DMS 273 treated with DMSO at 0.1 percent for 48 hours (cell line): ENCODE data around the gene MUC4.
"Not testable (repeated sequence)": the region's sequence is repeated elsewhere in the genome, so short reads cannot be mapped to it uniquely, and the experiment has no call there.

ENCODE experiments used
- DNase-seq: peaks from one replicate; lab custom pipeline; 2025; lab: John Stamatoyannopoulos, UW

MUC4 gene

DNA sequence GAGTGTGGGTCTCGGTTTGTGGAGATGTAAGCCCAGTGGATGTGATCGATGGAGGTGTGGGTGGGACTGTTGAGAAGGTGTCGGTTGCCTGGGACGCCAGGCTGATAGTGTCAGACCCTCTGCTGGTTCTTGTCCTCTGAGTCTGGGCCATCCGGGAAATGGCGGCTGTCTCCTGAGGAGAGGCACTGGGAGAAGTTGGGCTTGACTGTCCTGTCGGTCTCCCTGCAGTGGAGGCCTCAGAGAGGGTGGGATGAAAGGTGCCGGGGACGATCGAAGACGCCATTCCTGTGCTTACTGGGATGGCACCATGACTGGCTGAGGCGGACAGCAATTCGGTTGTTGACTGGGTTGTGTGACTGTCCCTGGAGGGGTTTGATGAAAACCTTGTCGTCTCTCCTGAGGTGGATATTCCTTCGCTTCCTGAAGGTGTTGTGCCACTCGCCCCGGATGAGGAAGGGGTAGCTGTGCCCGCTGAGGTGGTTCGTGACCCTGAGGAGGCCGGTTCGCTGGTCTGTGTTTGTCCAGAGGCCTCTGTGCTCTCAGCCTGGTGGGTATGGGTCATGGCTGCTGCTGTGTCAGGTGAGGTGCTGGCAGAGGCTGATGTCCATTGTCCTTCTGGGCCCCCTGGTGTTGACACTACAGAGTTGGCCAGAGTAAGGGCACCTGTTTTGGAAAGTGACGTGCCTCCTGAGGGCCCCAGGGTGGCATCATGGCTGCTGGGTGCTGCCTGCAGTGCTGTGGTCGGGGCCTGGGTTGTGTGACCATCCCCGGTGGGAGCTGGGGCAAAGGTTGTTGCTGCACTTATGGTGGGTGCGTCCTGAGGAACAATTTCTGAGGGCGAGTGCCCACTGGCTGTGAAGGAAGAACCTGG, 22.8 kb downstream of the MUC4 start:
- DNase-seq, result no peak

- DNase-seq, result not testable (repeated sequence)
These were observed 25.8 kb downstream of the MUC4 start for GRCh38 chr3:195785781-195786405.

- DNase-seq, result not testable (repeated sequence)
These were observed 27.7 kb downstream of the MUC4 start for GRCh38 chr3:195784031-195784430.

GRCh38 chr3:195781236-195781635, 30.5 kb downstream of the MUC4 start:
- DNase-seq, result not testable (repeated sequence)

GRCh38 chr3:195777975-195778374, 33.8 kb downstream of the MUC4 start:
- no peak for DNase-seq

- peak; percentile 36 for DNase-seq
These were observed 36.8 kb downstream of the MUC4 start for GRCh38 chr3:195774917-195775316.

DNA sequence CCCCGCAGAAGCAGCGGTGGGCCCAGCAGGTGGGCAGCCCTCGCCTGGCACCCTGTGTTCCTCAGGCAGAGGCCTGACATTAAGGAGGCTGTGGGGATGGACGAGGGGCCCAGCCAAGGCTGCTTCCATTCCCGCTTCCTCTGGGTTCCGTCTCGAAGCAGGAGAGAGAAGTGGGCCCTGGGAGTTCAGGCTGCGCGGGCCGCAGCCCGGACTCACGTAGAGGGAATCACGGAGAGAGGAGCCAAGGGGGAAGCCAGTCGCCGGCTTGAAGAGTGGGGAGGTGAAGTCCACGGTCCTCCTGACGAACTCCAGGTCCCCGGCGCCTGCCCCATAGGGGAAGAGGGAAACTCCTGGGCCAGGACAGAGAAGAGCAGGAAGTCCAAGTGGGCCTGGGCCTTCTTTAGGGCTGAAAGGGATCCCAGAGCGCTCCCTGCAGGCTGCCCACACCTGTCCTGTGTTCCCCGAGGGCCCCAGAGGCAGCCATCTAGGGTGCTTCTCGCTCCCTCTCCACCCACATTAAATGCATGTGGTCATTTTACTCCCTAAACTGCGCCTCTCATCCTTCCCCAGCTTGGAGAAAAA, 37.7 kb downstream of the MUC4 start:
- DNase-seq, result no peak

GRCh38 chr3:195771646-195772300, 40.0 kb downstream of the MUC4 start:
- no peak for DNase-seq

GRCh38 chr3:195770841-195771645, 40.7 kb downstream of the MUC4 start:
- DNase-seq, result not testable (repeated sequence)

GRCh38 chr3:195770081-195770840, 41.5 kb downstream of the MUC4 start:
- DNase-seq, result no peak

DNA sequence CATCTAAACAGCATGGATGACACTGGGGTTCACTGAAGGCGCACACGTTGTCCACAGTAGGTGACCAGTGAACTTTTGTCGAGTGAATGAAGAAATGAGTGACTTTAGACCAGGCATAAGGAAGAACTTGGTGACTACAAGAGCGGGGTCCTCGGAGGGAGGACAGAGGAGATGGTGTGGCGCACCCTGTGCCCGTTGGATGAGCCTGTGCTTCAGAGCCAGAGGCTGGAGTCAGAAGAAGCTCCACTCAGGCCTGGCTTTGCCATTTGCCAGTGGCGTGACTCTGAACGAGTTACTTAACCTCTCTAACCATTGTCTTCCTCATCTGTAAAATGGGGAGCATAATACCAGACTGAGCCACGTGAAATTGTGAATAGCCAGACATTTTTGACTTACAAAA, 42.2 kb downstream of the MUC4 start:
- no peak for DNase-seq

DNA sequence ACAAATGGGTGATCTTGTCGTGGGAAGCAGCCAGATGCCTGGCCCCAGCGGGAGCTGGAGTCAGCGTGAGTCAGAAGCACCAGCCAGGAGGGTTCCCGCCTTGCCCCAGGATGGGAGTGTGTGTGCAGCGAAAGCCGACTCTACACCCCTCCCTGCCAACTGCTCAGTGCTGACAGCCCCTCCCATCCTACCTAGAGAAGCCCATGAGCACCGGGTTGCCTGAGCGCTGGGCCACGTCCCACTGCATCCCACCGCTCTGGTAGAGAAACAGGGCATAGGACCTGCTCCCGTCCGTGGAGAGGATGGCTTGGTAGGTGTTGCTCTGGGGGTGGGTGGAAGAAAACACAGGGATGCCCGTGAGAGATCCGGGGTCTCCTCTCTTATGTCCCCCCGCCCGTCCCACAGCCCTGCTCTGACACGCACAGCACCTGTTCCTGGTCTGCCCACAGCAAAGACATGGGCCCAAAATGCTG, 42.9 kb downstream of the MUC4 start:
- DNase-seq, result peak; percentile 65

- DNase-seq, result no peak
These were observed 43.3 kb downstream of the MUC4 start for GRCh38 chr3:195768414-195768813.

- no peak for DNase-seq
These were observed 43.9 kb downstream of the MUC4 start for GRCh38 chr3:195767792-195768191.

DNA sequence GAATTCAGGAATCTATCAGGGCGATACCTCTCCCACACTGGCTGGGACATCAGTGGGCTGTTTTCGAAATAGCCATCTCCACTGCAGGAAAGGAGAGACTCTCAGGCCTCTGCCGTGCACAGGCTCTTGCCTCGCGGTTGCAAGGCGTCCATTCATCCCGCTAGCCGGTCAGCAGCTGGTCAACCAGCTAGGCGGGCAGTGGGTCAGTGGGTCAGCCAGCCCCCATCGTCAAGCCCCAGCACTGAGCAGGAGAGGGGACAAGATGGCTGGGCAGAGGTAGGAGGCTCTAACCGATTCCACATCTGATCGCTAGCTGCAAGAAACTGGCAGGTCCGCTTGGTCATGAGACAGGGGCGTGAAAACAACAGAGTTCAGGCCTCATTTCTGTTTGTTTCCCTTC, 45.1 kb downstream of the MUC4 start:
- no peak for DNase-seq

- no peak for DNase-seq
These were observed 46.6 kb downstream of the MUC4 start for GRCh38 chr3:195764961-195765706.

GRCh38 chr3:195763843-195764825, 47.6 kb downstream of the MUC4 start:
- no peak for DNase-seq

DNA sequence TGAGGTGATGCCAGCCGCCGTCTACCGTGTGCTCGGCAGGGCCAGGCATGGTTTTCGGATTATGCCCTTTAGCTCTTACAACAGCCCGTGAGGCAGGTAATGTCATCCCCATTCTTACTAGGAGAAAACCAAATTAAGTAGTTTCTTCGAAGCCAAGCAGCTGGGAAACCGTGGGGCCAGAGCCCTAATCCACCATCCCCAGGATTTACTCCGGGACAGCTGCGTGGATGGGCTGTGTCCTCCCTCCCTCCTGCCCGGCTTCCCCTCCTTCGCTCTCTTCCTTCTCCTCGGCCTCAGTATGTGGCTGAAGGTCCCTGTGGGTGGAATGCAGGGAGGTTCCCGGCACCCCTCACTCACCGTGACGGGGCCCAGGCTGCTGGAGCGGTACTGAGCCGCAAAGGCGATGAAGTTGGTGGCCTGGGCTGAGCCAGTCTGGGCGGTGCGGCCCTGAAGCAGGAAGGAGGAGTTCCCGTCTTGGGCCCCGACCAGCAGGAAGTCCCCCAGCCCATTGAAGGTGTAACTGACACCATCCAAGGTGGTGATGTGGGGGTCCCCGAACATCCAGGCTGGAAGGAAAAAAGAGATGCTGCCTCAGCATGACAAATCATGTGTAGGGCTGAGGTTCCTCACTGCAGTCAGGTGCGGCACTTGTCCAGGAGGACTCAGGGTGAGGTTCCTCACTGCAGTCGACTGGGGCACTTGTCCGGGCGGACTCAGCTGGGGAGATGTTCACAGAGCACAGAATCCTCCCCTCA, 48.5 kb downstream of the MUC4 start:
- DNase-seq, result no peak
